IMR-90 (cell line): Measurements from ENCODE around the gene KRTAP5-3. TPM values are rescaled to one million over a fixed set of nuclear protein-coding genes. Genes with fewer than 3 reads are reported as not detected.

Experiments
- ATAC-seq: fragments of 200-7000 bp; cut with Tn5 transposase; 2 replicates; pipeline ENCODE4 v1.9.1; 2020; ENCODE audit warnings: low read depth, mild to moderate bottlenecking, moderate library complexity
- BruUV-seq: library from RNA; stranded (reverse); fragments of 400-500 nt; replicated peaks from 2 replicates; lab custom pipeline; 2021; lab: Mats Ljungman, UMichigan
- CTCF ChIA-PET: fragments of 300-600 bp; formaldehyde crosslinking; extraction: SDS; loops from one replicate; lab custom pipeline; 2021; ENCODE audit warnings: antibody characterized with exemption; lab: Yijun Ruan, JAX
- POLR2A ChIA-PET: fragments of 300-600 bp; sonication (Branson Sonifier 250); formaldehyde crosslinking; loops from one replicate; lab custom pipeline; 2022; ENCODE audit warnings: antibody characterized with exemption; ENCODE audit not compliant: unreplicated experiment; lab: Charles Lee
- DNase-seq: peaks from one replicate; pipeline ENCODE4 v3.0.0; 2013
- H2AFZ ChIP-seq: replicated peaks from 2 replicates; pipeline ENCODE3; 2013; ENCODE audit warnings: low read length, mild to moderate bottlenecking; ENCODE audit not compliant: poor library complexity
- H2AK5ac ChIP-seq: 2 replicates; pipeline ENCODE4 v1.6.1; 2013; ENCODE audit warnings: low read depth, low read length, inconsistent platforms
- H2AK9ac ChIP-seq: replicated peaks from 2 replicates; pipeline ENCODE3; 2013; ENCODE audit warnings: mild to moderate bottlenecking, low read depth, low read length, moderate library complexity; ENCODE audit not compliant: poor library complexity
- H2BK120ac ChIP-seq: 2 replicates; pipeline ENCODE4 v1.6.1; 2013; ENCODE audit warnings: low read depth, low read length, inconsistent platforms
- H2BK15ac ChIP-seq: 3 replicates; pipeline ENCODE4 v1.6.1; 2013; ENCODE audit warnings: low read depth, low read length, inconsistent platforms
- H2BK20ac ChIP-seq: 2 replicates; pipeline ENCODE4 v1.6.1; 2013; ENCODE audit warnings: low read depth, mild to moderate bottlenecking, inconsistent platforms, low read length, moderate library complexity
- H2BK5ac ChIP-seq: 2 replicates; pipeline ENCODE4 v1.6.1; 2013; ENCODE audit warnings: mild to moderate bottlenecking, low read depth, low read length, inconsistent platforms; ENCODE audit not compliant: poor library complexity, severe bottlenecking
- H3K14ac ChIP-seq: replicated peaks from 2 replicates; pipeline ENCODE4 v1.6.1; 2013; ENCODE audit warnings: low read depth, low read length, inconsistent platforms
- H3K18ac ChIP-seq: 2 replicates; pipeline ENCODE4 v1.6.1; 2013; ENCODE audit warnings: low read depth, low read length, control low read depth
- H3K23ac ChIP-seq: 2 replicates; pipeline ENCODE4 v1.6.1; 2013; ENCODE audit warnings: low read depth, low read length, inconsistent platforms
- H3K27ac ChIP-seq: 2 replicates; pipeline ENCODE4 v1.5.1; 2013; ENCODE audit warnings: mild to moderate bottlenecking, control low read depth, low read length; ENCODE audit not compliant: insufficient read depth
- H3K27me3 ChIP-seq: 2 replicates; pipeline ENCODE4 v1.6.1; 2013; ENCODE audit warnings: low read length; ENCODE audit not compliant: control insufficient read depth, insufficient read depth
- H3K36me3 ChIP-seq: 2 replicates; pipeline ENCODE4 v1.6.1; 2013; ENCODE audit warnings: low read length, mixed read lengths; ENCODE audit not compliant: control insufficient read depth, insufficient read depth
- H3K4ac ChIP-seq: 2 replicates; pipeline ENCODE4 v1.6.1; 2013; ENCODE audit warnings: low read depth, low read length, inconsistent platforms
- H3K4me1 ChIP-seq: 2 replicates; pipeline ENCODE4 v1.6.1; 2013; ENCODE audit warnings: low read length, mixed read lengths; ENCODE audit not compliant: control insufficient read depth, insufficient read depth
- H3K4me2 ChIP-seq: 2 replicates; pipeline ENCODE4 v1.6.1; 2013; ENCODE audit warnings: low read depth, mild to moderate bottlenecking, control low read depth, low read length, moderate library complexity
- H3K4me3 ChIP-seq: 2 replicates; pipeline ENCODE4 v1.5.1; 2013; ENCODE audit warnings: low read depth, mild to moderate bottlenecking, control low read depth, low read length, moderate library complexity; ENCODE audit not compliant: insufficient read depth
- H3K56ac ChIP-seq: 2 replicates; pipeline ENCODE4 v1.6.1; 2013; ENCODE audit warnings: low read length, inconsistent platforms; ENCODE audit not compliant: insufficient read depth; ENCODE audit errors: extremely low read depth
- H3K79me1 ChIP-seq, 2 experiments: 2 replicates each; pipeline ENCODE4 v1.6.1; 2013; ENCODE audit warnings: low read length in 2 of 2, inconsistent platforms in 1 of 2, low read depth in 1 of 2
- H3K9ac ChIP-seq: 2 replicates; pipeline ENCODE4 v1.6.1; 2013; ENCODE audit warnings: low read depth, low read length, control low read depth
- H3K9me1 ChIP-seq: 2 replicates; pipeline ENCODE4 v1.6.1; 2013; ENCODE audit warnings: low read length, inconsistent platforms; ENCODE audit not compliant: insufficient read depth
- H3K9me3 ChIP-seq: 2 replicates; pipeline ENCODE4 v1.6.1; 2013; ENCODE audit warnings: low read length; ENCODE audit not compliant: control insufficient read depth, insufficient read depth
- H4K20me1 ChIP-seq: 2 replicates; pipeline ENCODE4 v1.6.1; 2013; ENCODE audit warnings: low read length, inconsistent platforms; ENCODE audit not compliant: insufficient read depth
- H4K5ac ChIP-seq: 2 replicates; pipeline ENCODE4 v1.6.1; 2013; ENCODE audit warnings: mild to moderate bottlenecking, low read depth, low read length, control low read depth
- H4K8ac ChIP-seq, 2 experiments: 2 replicates each; pipeline ENCODE4 v1.6.1; 2013; ENCODE audit warnings: low read depth in 2 of 2, low read length in 2 of 2, control low read depth in 1 of 2, inconsistent platforms in 1 of 2
- H4K91ac ChIP-seq: 2 replicates; pipeline ENCODE4 v1.6.1; 2013; ENCODE audit warnings: low read depth, low read length, inconsistent platforms; ENCODE audit not compliant: insufficient read depth
- BHLHE40 ChIP-seq: fragments of 150-350 bp; IDR thresholded peaks from 2 replicates; pipeline ENCODE4 v1.6.1; 2016; ENCODE audit warnings: mild to moderate bottlenecking, low read depth, low read length
- CEBPB ChIP-seq: IDR thresholded peaks from 2 replicates; pipeline ENCODE4 v1.6.1; 2012; ENCODE audit warnings: low read depth, low read length, improper control_type of control experiment
- CHD1 ChIP-seq: IDR thresholded peaks from 2 replicates; pipeline ENCODE4 v1.6.1; 2012; ENCODE audit warnings: low read depth, low read length, improper control_type of control experiment
- ELK1 ChIP-seq: fragments of 150-350 bp; IDR thresholded peaks from 2 replicates; pipeline ENCODE4 v1.6.1; 2016; ENCODE audit warnings: low read depth, mild to moderate bottlenecking, low read length, moderate library complexity, borderline replicate concordance
- FOS ChIP-seq: fragments of 150-350 bp; IDR thresholded peaks from 2 replicates; pipeline ENCODE4 v1.6.1; 2016; ENCODE audit warnings: low read depth, low read length
- MAFK ChIP-seq: IDR thresholded peaks from 2 replicates; pipeline ENCODE4 v1.6.1; 2012; ENCODE audit warnings: low read depth, low read length, improper control_type of control experiment
- MAZ ChIP-seq: IDR thresholded peaks from 2 replicates; pipeline ENCODE4 v1.6.1; 2012; ENCODE audit warnings: low read depth, mild to moderate bottlenecking, low read length, improper control_type of control experiment, moderate library complexity, borderline replicate concordance
- MXI1 ChIP-seq: IDR thresholded peaks from 2 replicates; pipeline ENCODE4 v1.6.1; 2012; ENCODE audit warnings: low read depth, mild to moderate bottlenecking, low read length, moderate library complexity, borderline replicate concordance
- NFE2L2 ChIP-seq: fragments of 150-350 bp; IDR thresholded peaks from 2 replicates; pipeline ENCODE4 v1.6.1; 2016; ENCODE audit warnings: low read depth, mild to moderate bottlenecking, low read length
- POLR2A ChIP-seq: IDR thresholded peaks from 2 replicates; pipeline ENCODE4 v1.6.1; 2012; ENCODE audit warnings: mild to moderate bottlenecking, low read depth, low read length
- RAD21 ChIP-seq: IDR thresholded peaks from 2 replicates; pipeline ENCODE4 v1.6.1; 2012; ENCODE audit warnings: low read length, improper control_type of control experiment
- RCOR1 ChIP-seq: IDR thresholded peaks from 2 replicates; pipeline ENCODE4 v1.6.1; 2012; ENCODE audit warnings: mild to moderate bottlenecking, low read length, improper control_type of control experiment; ENCODE audit not compliant: insufficient replicate concordance
- RFX5 ChIP-seq: IDR thresholded peaks from 2 replicates; pipeline ENCODE4 v1.8.0; 2012; ENCODE audit warnings: low read depth, mild to moderate bottlenecking, low read length, moderate library complexity
- SMC3 ChIP-seq: fragments of 150-350 bp; IDR thresholded peaks from 2 replicates; pipeline ENCODE4 v1.6.1; 2016; ENCODE audit warnings: low read depth, mild to moderate bottlenecking, antibody characterized with exemption, low read length, moderate library complexity
- USF2 ChIP-seq: fragments of 150-350 bp; IDR thresholded peaks from 2 replicates; pipeline ENCODE4 v1.6.1; 2017; ENCODE audit warnings: mild to moderate bottlenecking, antibody characterized with exemption, low read length, low read depth
- WGBS, 2 experiments: methylation state at CpG; one replicate each; pipeline versions ENCODE4 v1.1.5 to v1.1.7; 2013; ENCODE audit warnings: missing lambda C conversion rate in 2 of 2; ENCODE audit not compliant: insufficient read length in 1 of 2; ENCODE audit errors: extremely low coverage in 2 of 2; 5-methylcytosine and 5-hydroxymethylcytosine counted together
- dilution Hi-C: fragments of 300-500 bp; cut with HindIII; formaldehyde crosslinking; loops from one replicate; pipeline ENCODE4 v1.14.3; 2018; ENCODE audit warnings: low sequenced_read_pairs; ENCODE audit not compliant: unreplicated experiment
- in situ Hi-C: fragments of 300-500 bp; cut with MboI; formaldehyde crosslinking; loops from 3 replicates; pipeline ENCODE4 v1.14.3; 2019; ENCODE audit warnings: low sequenced_read_pairs, inconsistent platforms, mixed read lengths
- intact Hi-C: fragments of 100-400 bp; cut with micrococcal nuclease; formaldehyde crosslinking; loops from 2 replicates; pipeline ENCODE4 v1.10.0; 2022
- polyA plus RNA-seq, 3 experiments: library from polyadenylated mRNA; depleted of rRNA; stranded (reverse); fragments of >200 nt; gene quantifications; 2 replicates each; pipeline ENCODE4 v1.2.3, GENCODE V29; 2012; ENCODE audit warnings: low replicate concordance in 1 of 3
- total RNA-seq: library from RNA; depleted of rRNA; stranded (reverse); fragments of >200 nt; gene quantifications from 2 replicates; pipeline ENCODE4 v1.2.3, GENCODE V29; 2012
- TF ChIP-seq, protein P1 (sequence below): conservative IDR thresholded peaks from 2 replicates; pipeline ENCODE4 v1.5.1; 2012; ENCODE audit warnings: mild to moderate bottlenecking, low read depth, low read length, improper control_type of control experiment

KRTAP5-3 gene
- total and polyA plus RNA-seq, 2 of the 4 experiments (the other 2 are of a cell fraction) = not detected

- H3K79me1 ChIP-seq = peaks cover 11 to 26% of the 10 kb centered on the region in 2 experiments; a peak in 2 of 4 replicates
- H3K18ac ChIP-seq = no peak overlapping the region
- H3K56ac ChIP-seq = no peak overlapping the region
- H2BK120ac ChIP-seq = no peak overlapping the region
- no peaks in the 10 kb centered on the region for H3K9me3 ChIP-seq
- H2AFZ ChIP-seq = no peak overlapping the region
- CTCF ChIA-PET = no interaction called here
- intact Hi-C loops = no loop called here
- no peak overlapping the region for H2BK15ac ChIP-seq
- no peak overlapping the region for H3K9ac ChIP-seq
- H3K4me3 ChIP-seq = no peak overlapping the region
- in situ Hi-C loops = no loop called here
- POLR2A ChIA-PET = interaction anchor here (0.9 kb wide), 1 partner anchor 12 kb away, joined by 3 read pairs; no protein-coding TSS in a partner anchor
- H3K4me1 ChIP-seq = peaks cover 4% of the 10 kb centered on the region
- no peak overlapping the region for H3K4ac ChIP-seq
- H3K14ac ChIP-seq = no peak overlapping the region
- H4K20me1 ChIP-seq = peaks cover 69% of the 10 kb centered on the region
- peak overlapping the region; percentile 19; the same call in 1 of the 2 replicates for H3K4me2 ChIP-seq
- H4K91ac ChIP-seq = no peak overlapping the region
- H2BK5ac ChIP-seq = no peak overlapping the region
- H3K23ac ChIP-seq = no peak overlapping the region
- no peak overlapping the region for H2AK9ac ChIP-seq
- no peak overlapping the region for H4K8ac ChIP-seq
- dilution Hi-C loops = no loop called here
- BruUV-seq = no TSS peak
- H2AK5ac ChIP-seq = no peak overlapping the region
- H4K5ac ChIP-seq = no peak overlapping the region
- peaks cover 19% of the 10 kb centered on the region for H3K27me3 ChIP-seq
- DNase-seq (no peak), ATAC-seq (no peak)
- no peak overlapping the region for H3K27ac ChIP-seq
- TF ChIP-seq POLR2A (no peak), CEBPB (no peak), RFX5 (no peak), SMC3 (no peak), RAD21 (no peak), MAFK (no peak), RCOR1 (no peak), BHLHE40 (no peak), ELK1 (no peak), CHD1 (no peak), NFE2L2 (no peak), MAZ (no peak), FOS (no peak), USF2 (no peak), MXI1 (no peak)
- TF ChIP-seq, protein P1, sequence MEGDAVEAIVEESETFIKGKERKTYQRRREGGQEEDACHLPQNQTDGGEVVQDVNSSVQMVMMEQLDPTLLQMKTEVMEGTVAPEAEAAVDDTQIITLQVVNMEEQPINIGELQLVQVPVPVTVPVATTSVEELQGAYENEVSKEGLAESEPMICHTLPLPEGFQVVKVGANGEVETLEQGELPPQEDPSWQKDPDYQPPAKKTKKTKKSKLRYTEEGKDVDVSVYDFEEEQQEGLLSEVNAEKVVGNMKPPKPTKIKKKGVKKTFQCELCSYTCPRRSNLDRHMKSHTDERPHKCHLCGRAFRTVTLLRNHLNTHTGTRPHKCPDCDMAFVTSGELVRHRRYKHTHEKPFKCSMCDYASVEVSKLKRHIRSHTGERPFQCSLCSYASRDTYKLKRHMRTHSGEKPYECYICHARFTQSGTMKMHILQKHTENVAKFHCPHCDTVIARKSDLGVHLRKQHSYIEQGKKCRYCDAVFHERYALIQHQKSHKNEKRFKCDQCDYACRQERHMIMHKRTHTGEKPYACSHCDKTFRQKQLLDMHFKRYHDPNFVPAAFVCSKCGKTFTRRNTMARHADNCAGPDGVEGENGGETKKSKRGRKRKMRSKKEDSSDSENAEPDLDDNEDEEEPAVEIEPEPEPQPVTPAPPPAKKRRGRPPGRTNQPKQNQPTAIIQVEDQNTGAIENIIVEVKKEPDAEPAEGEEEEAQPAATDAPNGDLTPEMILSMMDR = no peak
- H2BK20ac ChIP-seq = no peak overlapping the region
- H3K9me1 ChIP-seq = 0 out of 2 replicates have a peak, but pooled peaks cover under 1% of the 10 kb centered on the region
- WGBS, 2 experiments = 83% methylated on average over 1 of the region's 11 CpGs; no CpG with 5 or more reads in 1 of the 2 experiments
- no peaks in the 10 kb centered on the region; the same call in 1 of the 2 replicates for H3K36me3 ChIP-seq
Measured at GRCh38 chr11:1570001-1570453, 38.2 kb downstream of the KRTAP5-3 start.
